Neural crest cell (in vitro differentiated cells): Measurements from ENCODE around the gene GALNT18. TPM values are rescaled to one million over a fixed set of nuclear protein-coding genes. Genes with fewer than 3 reads are reported as not detected.

Experiments used
- DNase-seq: peaks from one replicate; pipeline ENCODE4 v3.0.0; 2021; ENCODE audit warnings: low read depth, mixed read lengths, low spot score
- H3K27ac Mint-ChIP-seq: one replicate; pipeline ENCODE4 v1.8.0; 2021; ENCODE audit warnings: mild to moderate bottlenecking, mixed read lengths; ENCODE audit not compliant: unreplicated experiment
- H3K27me3 Mint-ChIP-seq: 2 replicates; pipeline ENCODE4 v1.8.0; 2021; ENCODE audit warnings: low read depth, mild to moderate bottlenecking, mixed read lengths
- H3K36me3 Mint-ChIP-seq: 2 replicates; pipeline ENCODE4 v1.8.0; 2021; ENCODE audit warnings: low read depth, mild to moderate bottlenecking, mixed read lengths
- H3K4me1 Mint-ChIP-seq: 2 replicates; pipeline ENCODE4 v1.8.0; 2021; ENCODE audit warnings: mixed read lengths
- H3K4me3 Mint-ChIP-seq: one replicate; pipeline ENCODE4 v1.8.0; 2021; ENCODE audit warnings: mild to moderate bottlenecking, mixed read lengths
- H3K9me3 Mint-ChIP-seq: 2 replicates; pipeline ENCODE4 v1.8.0; 2021; ENCODE audit warnings: mixed read lengths
- microRNA-seq: library from miRNA; unstranded; fragments of <30 nt; microRNA quantifications from one replicate; pipeline ENCODE4, GENCODE V29; 2020
- total RNA-seq: library from RNA; stranded (reverse); gene quantifications from 2 replicates; pipeline ENCODE4 v1.2.1, GENCODE V29; 2021
- TF ChIP-seq, protein P1 (sequence below): fragments of 200-600 bp; sonication (generic); conservative IDR thresholded peaks from 2 replicates; pipeline ENCODE4 v1.5.0; 2021; ENCODE audit warnings: antibody characterized with exemption, mild to moderate bottlenecking

GALNT18 gene
- total RNA-seq, 1 donor from 2014 or later, result 2.8 TPM

GRCh38 chr11:11231763-11232162 lies 390.0 kb downstream of the GALNT18 start:
- DNase-seq, result no peak
- TF ChIP-seq, protein P1, sequence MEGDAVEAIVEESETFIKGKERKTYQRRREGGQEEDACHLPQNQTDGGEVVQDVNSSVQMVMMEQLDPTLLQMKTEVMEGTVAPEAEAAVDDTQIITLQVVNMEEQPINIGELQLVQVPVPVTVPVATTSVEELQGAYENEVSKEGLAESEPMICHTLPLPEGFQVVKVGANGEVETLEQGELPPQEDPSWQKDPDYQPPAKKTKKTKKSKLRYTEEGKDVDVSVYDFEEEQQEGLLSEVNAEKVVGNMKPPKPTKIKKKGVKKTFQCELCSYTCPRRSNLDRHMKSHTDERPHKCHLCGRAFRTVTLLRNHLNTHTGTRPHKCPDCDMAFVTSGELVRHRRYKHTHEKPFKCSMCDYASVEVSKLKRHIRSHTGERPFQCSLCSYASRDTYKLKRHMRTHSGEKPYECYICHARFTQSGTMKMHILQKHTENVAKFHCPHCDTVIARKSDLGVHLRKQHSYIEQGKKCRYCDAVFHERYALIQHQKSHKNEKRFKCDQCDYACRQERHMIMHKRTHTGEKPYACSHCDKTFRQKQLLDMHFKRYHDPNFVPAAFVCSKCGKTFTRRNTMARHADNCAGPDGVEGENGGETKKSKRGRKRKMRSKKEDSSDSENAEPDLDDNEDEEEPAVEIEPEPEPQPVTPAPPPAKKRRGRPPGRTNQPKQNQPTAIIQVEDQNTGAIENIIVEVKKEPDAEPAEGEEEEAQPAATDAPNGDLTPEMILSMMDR, result no peak
- Mint-ChIP-seq H3K27ac (no peak overlapping the region), H3K4me3 (no peak overlapping the region), H3K36me3 (no peaks in the 10 kb centered on the region), H3K9me3 (no peaks in the 10 kb centered on the region), H3K27me3 (no peaks in the 10 kb centered on the region), H3K4me1 (peaks cover 9% of the 10 kb centered on the region)

- no peaks in the 10 kb centered on the region for H3K36me3 Mint-ChIP-seq
- no peaks in the 10 kb centered on the region for H3K9me3 Mint-ChIP-seq
- no peaks in the 10 kb centered on the region for H3K27me3 Mint-ChIP-seq
- no peak overlapping the region for H3K27ac Mint-ChIP-seq
- no peak overlapping the region for H3K4me3 Mint-ChIP-seq
- DNase-seq, result no peak
- TF ChIP-seq, protein P1, result peak; percentile 39
- peaks cover 3% of the 10 kb centered on the region for H3K4me1 Mint-ChIP-seq
These were observed 390.8 kb downstream of the GALNT18 start for GRCh38 chr11:11230802-11231562.

- Mint-ChIP-seq H3K4me1 (no peaks in the 10 kb centered on the region), H3K9me3 (no peaks in the 10 kb centered on the region), H3K36me3 (no peaks in the 10 kb centered on the region), H3K4me3 (no peak overlapping the region), H3K27me3 (no peaks in the 10 kb centered on the region), H3K27ac (no peak overlapping the region)
- no peak for DNase-seq
- TF ChIP-seq, protein P1, result no peak
These were observed 391.7 kb downstream of the GALNT18 start for GRCh38 chr11:11230087-11230486.

DNA sequence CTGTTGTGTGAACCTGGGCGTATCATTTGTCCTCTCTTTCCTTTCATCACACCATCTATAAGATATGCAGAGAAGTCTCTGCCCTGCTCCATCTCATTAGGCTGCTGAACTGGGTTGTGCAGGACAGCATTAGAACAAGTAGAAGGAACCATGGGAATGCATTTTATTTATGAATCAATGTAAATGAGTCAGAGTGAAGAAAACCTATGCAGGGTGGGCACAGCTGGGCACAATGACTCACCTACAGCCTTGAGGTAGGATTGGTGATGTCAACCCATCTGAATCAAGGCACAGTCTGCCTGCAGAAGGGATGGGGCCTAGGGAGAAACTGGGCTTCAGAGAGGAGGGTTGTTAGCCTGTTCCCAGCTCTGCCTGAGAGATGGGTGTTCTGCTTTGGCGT lies 392.2 kb downstream of the GALNT18 start:
- no peak overlapping the region for H3K4me3 Mint-ChIP-seq
- no peaks in the 10 kb centered on the region for H3K4me1 Mint-ChIP-seq
- DNase-seq, result no peak
- TF ChIP-seq, protein P1, result no peak
- H3K27ac Mint-ChIP-seq, result no peak overlapping the region
- no peaks in the 10 kb centered on the region for H3K9me3 Mint-ChIP-seq
- H3K27me3 Mint-ChIP-seq, result no peaks in the 10 kb centered on the region
- no peaks in the 10 kb centered on the region for H3K36me3 Mint-ChIP-seq

DNA sequence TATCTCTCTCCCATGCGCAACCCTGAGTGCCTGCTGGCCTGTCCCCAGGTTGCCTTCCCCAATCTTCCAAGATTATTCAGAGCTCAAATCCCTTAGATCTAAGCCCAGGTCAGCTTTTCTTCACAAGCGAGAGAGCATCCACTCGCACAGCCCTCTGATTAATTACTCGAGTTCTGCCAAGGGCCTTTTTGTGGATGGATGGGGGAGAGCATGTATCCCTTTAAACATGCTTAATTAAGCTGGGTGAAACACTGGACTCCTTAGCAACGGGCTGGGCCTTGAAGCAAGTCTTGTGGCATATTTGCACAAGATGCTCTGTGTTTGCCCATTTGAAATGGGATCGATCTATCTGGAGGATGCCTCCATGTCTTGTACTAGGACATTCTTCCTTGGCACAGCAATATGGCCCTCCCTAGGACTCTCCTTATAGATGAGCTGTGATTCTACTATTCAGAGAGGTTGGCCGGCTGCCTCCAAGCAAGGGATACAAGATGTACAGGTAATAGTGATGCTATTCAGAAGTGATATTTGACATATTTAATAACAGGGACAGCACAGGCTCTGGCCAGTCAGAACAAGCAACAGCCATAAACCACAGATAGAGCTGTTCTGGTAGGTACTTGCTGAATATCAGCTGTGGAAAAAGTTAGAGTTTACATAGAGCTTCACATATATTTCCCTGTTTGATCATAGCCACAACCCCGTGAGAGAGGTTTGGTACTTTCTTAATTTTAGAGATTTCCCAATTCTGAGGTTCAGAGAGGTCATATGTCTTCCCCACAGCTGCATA lies 394.3 kb downstream of the GALNT18 start:
- Mint-ChIP-seq H3K9me3 (no peaks in the 10 kb centered on the region), H3K36me3 (no peaks in the 10 kb centered on the region), H3K4me1 (no peaks in the 10 kb centered on the region), H3K4me3 (no peak overlapping the region), H3K27ac (no peak overlapping the region), H3K27me3 (no peaks in the 10 kb centered on the region)
- TF ChIP-seq, protein P1, result no peak
- no peak for DNase-seq

Small RNA genes within 50 kb of the gene (microRNA-seq; reads per million reads assigned to microRNA genes)
- not detected for gene MIR4299

Other genes with a start within 250 kb of the GALNT18 start
- gene USP47, start 220.0 kb upstream of the GALNT18 start, total RNA-seq, result 58.9 and 59.4 TPM in 2 replicates